ENCODE data around the gene PLA2G6. TPM values are rescaled to one million over a fixed set of nuclear protein-coding genes. Genes with fewer than 3 reads are reported as not detected.

PLA2G6 gene
- total and polyA plus RNA-seq, 9 of the 15 experiments (the other 6 are each of a cell fraction or from before 2014, with no cell fraction given), result 0.11 to 12.2 (median 9.7) TPM

GRCh38 chr22:38066381-38067027 is 115.1 kb downstream of the PLA2G6 start:
- WGBS (ENCODE audit: insufficient coverage, low coverage, missing lambda C conversion rate), result 53% methylated on average over 9 of the region's 13 CpGs
- ChIA-PET POLR2A (interaction anchor here (0.6 kb wide), 2 partner anchors 12 to 377 kb away, joined by 3 read pairs; no protein-coding TSS in a partner anchor), CTCF (ENCODE audit: low intra/inter-chr PET ratio) (interaction anchor here (0.6 kb wide), 1 partner anchor 201 kb away, joined by 3 read pairs; no protein-coding TSS in a partner anchor)
- no TSS peak for BruUV-seq (replicated peaks)
- Histone ChIP-seq H3K9me3 (replicated peaks; ENCODE audit: control insufficient read depth, insufficient read depth, low read depth, low read length) (no peaks in the 10 kb centered on the region), H3K9ac (ENCODE audit: insufficient read depth in 1 of 2, low read depth in 2 of 2, low read length in 2 of 2) (no peak overlapping the region; a peak in 1 of 4 replicates), H3K36me3 (ENCODE audit: control insufficient read depth, insufficient read depth, low read length) (no peaks in the 10 kb centered on the region), H3K27me3 (ENCODE audit: control insufficient read depth in 2 of 2, insufficient read depth in 2 of 2, low read length in 2 of 2) (no peaks in the 10 kb centered on the region), H2AFZ (ENCODE audit: low read depth, low read length) (no peak overlapping the region), H3K4me1 (replicated peaks in 1 of 2; ENCODE audit: control insufficient read depth in 2 of 2, insufficient read depth in 2 of 2, low read length in 2 of 2) (peaks cover 0 to 10% of the 10 kb centered on the region in 2 experiments; a peak in 2 of 5 replicates), H4K20me1 (replicated peaks; ENCODE audit: control insufficient read depth, insufficient read depth, low read length) (no peaks in the 10 kb centered on the region), H3K79me2 (ENCODE audit: control insufficient read depth, insufficient read depth, low read length) (no peaks in the 10 kb centered on the region), H3K9me1 (ENCODE audit: control insufficient read depth, insufficient read depth, low read length) (no peaks in the 10 kb centered on the region), H3K27ac (ENCODE audit: extremely low read depth, low read depth, low read length) (no peak overlapping the region), H3K4me3 (no peak overlapping the region), H3K4me2 (ENCODE audit: insufficient read depth, low read length) (no peak overlapping the region)
- TF ChIP-seq CCNT2 (IDR thresholded peaks at IDR 0.05; ENCODE audit: borderline replicate concordance, extremely low read depth, insufficient read length, low read depth, low read length), result no peak
- TF ChIP-seq CTCF (IDR thresholded peaks at IDR 0.05 in 2 of 3, conservative IDR thresholded peaks at IDR 0.05 in 1 of 3; ENCODE audit: insufficient read depth in 2 of 3, low read depth in 1 of 3, low read length in 3 of 3), result 0 out of 6 replicates have a peak, but pooled peaks of 1 of the 3 experiments have one; percentile 8
- TF ChIP-seq ZEB2 (IDR thresholded peaks at IDR 0.05), result no peak
- no peak for TF ChIP-seq ZNF3 (CRISPR knock-in tag; IDR thresholded peaks at IDR 0.05)
- intact Hi-C loops (cut with micrococcal nuclease) (no loop called here), in situ Hi-C loops (cut with MboI) (loop anchor here (10.0 to 25.0 kb wide), 3 partner anchors 288 to 946 kb away; partner anchors contain the start of genes APOBEC3C and APOBEC3D)
- ATAC-seq, result no peak
- FAIRE-seq, result no peak
- no peak for DNase-seq (ENCODE audit: extremely low read depth in 1 of 4, low spot score in 3 of 4)

Data from K562 (cell line).